ENCODE measurements around the gene CADPS2.

Gene CADPS2

GRCh38 chr7:122306320-122307227, 579.7 kb downstream of the CADPS2 start:
- no peak overlapping the region for H3K4me3 ChIP-seq (ENCODE audit: low read depth, low read length)
- TF ChIP-seq CTCF (IDR thresholded peaks at IDR 0.05; ENCODE audit: low read depth, low read length, missing control alignments) = no peak
- no peak for DNase-seq (ENCODE audit: low read depth)
- in situ Hi-C loops (cut with HindIII; ENCODE audit: low sequenced_read_pairs) = no loop called here

GRCh38 chr7:122305475-122306319, 580.6 kb downstream of the CADPS2 start:
- no peak overlapping the region for H3K4me3 ChIP-seq (ENCODE audit: low read depth, low read length)
- DNase-seq (ENCODE audit: low read depth) = no peak
- no peak for TF ChIP-seq CTCF (IDR thresholded peaks at IDR 0.05; ENCODE audit: low read depth, low read length, missing control alignments)
- in situ Hi-C loops (cut with HindIII; ENCODE audit: low sequenced_read_pairs) = no loop called here

GRCh38 chr7:122304996-122305421, 581.3 kb downstream of the CADPS2 start:
- TF ChIP-seq CTCF (IDR thresholded peaks at IDR 0.05; ENCODE audit: low read depth, low read length, missing control alignments) = no peak
- no peak for DNase-seq (ENCODE audit: low read depth)
- no peak overlapping the region for H3K4me3 ChIP-seq (ENCODE audit: low read depth, low read length)
- in situ Hi-C loops (cut with HindIII; ENCODE audit: low sequenced_read_pairs) = no loop called here

- H3K4me3 ChIP-seq (ENCODE audit: low read depth, low read length) = no peak within 1 kb of the TSS
- no peak for TF ChIP-seq CTCF (IDR thresholded peaks at IDR 0.05; ENCODE audit: low read depth, low read length, missing control alignments)
- no peak for DNase-seq (ENCODE audit: low read depth)
- in situ Hi-C loops (cut with HindIII; ENCODE audit: low sequenced_read_pairs) = no loop called here
Observed at GRCh38 chr7:122304319-122304975, 581.8 kb downstream of the CADPS2 start, which contains the start of gene FEZF1. FEZF1 (minus strand) TSS chr7:122304750; CDS start chr7:122304437, 313 bp downstream.

- TF ChIP-seq CTCF (IDR thresholded peaks at IDR 0.05; ENCODE audit: low read depth, low read length, missing control alignments) = no peak
- no peak for DNase-seq (ENCODE audit: low read depth)
- in situ Hi-C loops (cut with HindIII; ENCODE audit: low sequenced_read_pairs) = no loop called here
- H3K4me3 ChIP-seq (ENCODE audit: low read depth, low read length) = no peak overlapping the region
Observed at GRCh38 chr7:122303531-122304318, 582.5 kb downstream of the CADPS2 start.
